RWPE2 (cell line): ENCODE results near the gene TNS4.
A peak's percentile ranks its signal among the peaks of the same experiment; 100 is the strongest.

Experiments used
- ATAC-seq: fragments of 200-7000 bp; cut with Tn5 transposase; 3 replicates; pipeline ENCODE4 v1.9.1; 2021; ENCODE audit warnings: low read depth
- DNase-seq: peaks from one replicate; pipeline ENCODE4 v3.0.0-alpha.2; 2020; ENCODE audit warnings: low spot score
- H3K27ac ChIP-seq: fragments of 450-650 bp; 2 replicates; pipeline ENCODE4 v1.5.1; 2017; ENCODE audit warnings: mild to moderate bottlenecking; ENCODE audit not compliant: poor library complexity, severe bottlenecking
- H3K27me3 ChIP-seq: fragments of 250-450 bp; sonication (Bioruptor Pico); 2 replicates; pipeline ENCODE4 v1.5.1; 2021; ENCODE audit warnings: mild to moderate bottlenecking, moderate library complexity; ENCODE audit not compliant: insufficient read depth, poor library complexity, severe bottlenecking
- H3K36me3 ChIP-seq: fragments of 250-450 bp; sonication (Bioruptor Pico); 2 replicates; pipeline ENCODE4 v1.5.1; 2020; ENCODE audit warnings: low read depth, mild to moderate bottlenecking, moderate library complexity
- H3K4me1 ChIP-seq: fragments of 250-450 bp; sonication (Bioruptor Pico); 2 replicates; pipeline ENCODE4 v1.5.1; 2021; ENCODE audit warnings: mild to moderate bottlenecking, moderate library complexity; ENCODE audit not compliant: insufficient read depth, poor library complexity, severe bottlenecking
- H3K4me3 ChIP-seq: fragments of 250-450 bp; sonication (Bioruptor Pico); 2 replicates; pipeline ENCODE4 v1.5.1; 2021; ENCODE audit warnings: mild to moderate bottlenecking, moderate library complexity; ENCODE audit not compliant: severe bottlenecking
- H3K9me3 ChIP-seq: fragments of 250-450 bp; sonication (Bioruptor Pico); 2 replicates; pipeline ENCODE4 v1.5.1; 2021; ENCODE audit warnings: mild to moderate bottlenecking, moderate library complexity; ENCODE audit not compliant: severe bottlenecking
- TF ChIP-seq, protein P1 (sequence below): fragments of 450-650 bp; IDR thresholded peaks from one replicate; pipeline ENCODE4 v1.5.1; 2017; ENCODE audit warnings: mild to moderate bottlenecking, moderate library complexity; ENCODE audit not compliant: poor library complexity, severe bottlenecking

Gene TNS4

DNA sequence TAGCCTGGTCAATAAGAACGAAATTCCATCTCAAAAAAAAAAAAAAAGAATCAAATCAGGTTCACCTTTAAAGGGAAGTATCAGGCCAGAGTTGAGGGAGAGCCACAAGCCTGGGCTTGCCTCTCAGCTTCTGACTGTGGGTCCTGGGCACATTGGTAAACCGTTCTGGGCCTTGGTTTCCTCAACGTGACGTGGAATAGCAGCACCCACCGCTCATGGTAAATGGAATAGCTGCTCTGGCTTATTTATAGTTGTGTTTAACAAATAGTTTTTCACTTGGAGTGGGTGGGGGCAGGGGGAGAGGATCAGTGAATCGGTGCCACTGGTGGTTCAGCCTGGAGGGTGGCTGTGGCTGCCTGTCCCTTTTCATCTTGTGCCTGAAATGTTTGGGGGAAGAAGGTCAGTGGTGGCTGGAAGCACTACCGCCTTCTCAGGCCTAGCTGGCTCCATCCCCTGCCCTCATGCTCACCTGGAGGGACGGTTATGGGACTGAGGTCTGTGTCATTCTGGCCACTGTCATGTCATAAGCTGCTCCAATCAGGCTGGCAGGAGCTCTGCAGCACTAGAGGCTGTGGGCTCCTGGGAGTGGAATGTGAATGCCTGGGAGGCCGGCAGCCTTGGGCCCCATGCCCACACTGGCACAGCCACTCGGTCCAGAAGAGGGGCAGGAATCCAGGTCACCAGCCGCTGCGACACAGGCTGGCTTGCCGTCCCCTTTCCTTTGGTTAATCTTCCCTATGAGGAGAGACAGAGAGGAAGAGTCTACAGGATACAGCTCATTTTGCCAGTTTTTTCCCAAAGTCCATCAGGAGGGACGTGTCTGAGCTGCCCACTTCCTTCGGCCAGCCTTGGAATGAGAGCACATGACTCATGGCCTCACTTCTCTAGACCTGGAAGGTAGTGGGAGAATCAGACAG lies 36.9 kb upstream of the TNS4 start:
- Histone ChIP-seq H3K9me3 (no peaks in the 10 kb centered on the region), H3K36me3 (no peaks in the 10 kb centered on the region), H3K4me1 (peaks cover 47% of the 10 kb centered on the region), H3K4me3 (no peak overlapping the region), H3K27me3 (no peaks in the 10 kb centered on the region), H3K27ac (peak overlapping the region; percentile 82)
- TF ChIP-seq, protein P1, sequence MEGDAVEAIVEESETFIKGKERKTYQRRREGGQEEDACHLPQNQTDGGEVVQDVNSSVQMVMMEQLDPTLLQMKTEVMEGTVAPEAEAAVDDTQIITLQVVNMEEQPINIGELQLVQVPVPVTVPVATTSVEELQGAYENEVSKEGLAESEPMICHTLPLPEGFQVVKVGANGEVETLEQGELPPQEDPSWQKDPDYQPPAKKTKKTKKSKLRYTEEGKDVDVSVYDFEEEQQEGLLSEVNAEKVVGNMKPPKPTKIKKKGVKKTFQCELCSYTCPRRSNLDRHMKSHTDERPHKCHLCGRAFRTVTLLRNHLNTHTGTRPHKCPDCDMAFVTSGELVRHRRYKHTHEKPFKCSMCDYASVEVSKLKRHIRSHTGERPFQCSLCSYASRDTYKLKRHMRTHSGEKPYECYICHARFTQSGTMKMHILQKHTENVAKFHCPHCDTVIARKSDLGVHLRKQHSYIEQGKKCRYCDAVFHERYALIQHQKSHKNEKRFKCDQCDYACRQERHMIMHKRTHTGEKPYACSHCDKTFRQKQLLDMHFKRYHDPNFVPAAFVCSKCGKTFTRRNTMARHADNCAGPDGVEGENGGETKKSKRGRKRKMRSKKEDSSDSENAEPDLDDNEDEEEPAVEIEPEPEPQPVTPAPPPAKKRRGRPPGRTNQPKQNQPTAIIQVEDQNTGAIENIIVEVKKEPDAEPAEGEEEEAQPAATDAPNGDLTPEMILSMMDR = no peak
- DNase-seq = no peak
- peak; percentile 35 for ATAC-seq

DNA sequence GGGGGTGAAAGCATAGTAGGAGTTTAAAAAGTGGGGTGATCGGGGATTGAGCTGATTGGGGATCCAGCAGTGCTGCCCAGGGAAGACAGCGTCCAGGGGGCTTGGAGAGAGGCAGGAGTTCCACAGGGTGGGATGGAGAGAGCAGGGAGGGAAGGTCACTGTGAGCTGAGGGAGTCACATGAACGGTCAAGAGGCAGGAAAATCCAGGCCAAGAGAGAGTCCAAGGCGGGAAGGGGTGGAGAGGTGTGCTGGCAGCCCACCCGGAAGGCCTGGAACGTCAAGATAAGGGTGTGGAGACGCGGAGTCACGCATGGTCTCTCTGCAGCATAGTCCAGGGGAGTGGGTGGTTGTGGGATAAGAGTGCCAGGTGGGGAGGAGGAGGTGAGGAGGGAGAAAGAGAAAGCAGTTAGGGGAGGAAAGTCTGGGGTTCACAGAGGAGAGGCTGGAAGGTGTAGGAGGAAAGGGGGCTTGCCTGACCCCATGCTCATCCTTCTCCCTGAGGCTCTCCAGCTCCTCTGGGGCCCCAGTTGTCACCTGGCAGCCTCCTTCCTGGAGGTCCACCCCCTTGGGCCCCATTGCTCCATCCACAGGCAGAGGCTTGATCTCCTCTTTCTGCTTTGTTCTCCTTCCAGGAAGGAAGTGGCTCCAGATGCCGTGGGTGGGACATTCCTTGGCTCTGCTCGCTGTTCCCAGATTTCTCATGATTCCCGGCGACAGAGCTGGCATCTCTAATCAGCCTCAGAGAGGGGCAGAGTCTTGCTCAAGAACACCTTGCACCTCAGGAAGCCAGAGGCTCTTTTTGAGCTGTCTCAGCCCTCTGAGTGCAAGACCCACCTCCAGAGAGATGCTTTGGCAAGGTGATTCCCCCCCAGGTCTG lies 35.1 kb upstream of the TNS4 start:
- H3K9me3 ChIP-seq = no peaks in the 10 kb centered on the region
- TF ChIP-seq, protein P1 = no peak
- peaks cover 45% of the 10 kb centered on the region for H3K4me1 ChIP-seq
- DNase-seq (no peak), ATAC-seq (no peak)
- no peaks in the 10 kb centered on the region for H3K27me3 ChIP-seq
- H3K36me3 ChIP-seq = no peaks in the 10 kb centered on the region
- peak overlapping the region; percentile 82 for H3K27ac ChIP-seq
- no peak overlapping the region for H3K4me3 ChIP-seq

DNA sequence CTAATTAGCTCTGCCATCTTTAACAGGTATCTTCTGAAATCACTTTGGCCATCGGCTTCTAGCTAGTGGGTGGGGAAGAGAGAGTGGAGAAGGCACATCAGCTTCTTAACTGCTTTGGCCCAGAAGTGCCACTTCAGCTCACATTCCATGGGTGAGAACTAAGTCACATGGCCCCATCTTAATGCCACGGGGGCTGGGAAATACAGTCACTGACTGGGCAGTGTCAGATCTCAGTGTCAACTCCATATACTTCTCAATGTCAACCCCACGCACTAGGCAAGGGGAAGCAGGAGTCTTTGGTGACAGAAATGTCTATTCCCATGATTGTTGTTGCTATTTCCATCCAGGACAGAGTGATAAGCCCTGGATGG lies 34.5 kb upstream of the TNS4 start:
- DNase-seq (no peak), ATAC-seq (no peak)
- H3K4me3 ChIP-seq = no peak overlapping the region
- no peaks in the 10 kb centered on the region for H3K36me3 ChIP-seq
- TF ChIP-seq, protein P1 = no peak
- peak overlapping the region; percentile 82 for H3K27ac ChIP-seq
- no peaks in the 10 kb centered on the region for H3K9me3 ChIP-seq
- peaks cover 45% of the 10 kb centered on the region for H3K4me1 ChIP-seq
- no peaks in the 10 kb centered on the region for H3K27me3 ChIP-seq

DNA sequence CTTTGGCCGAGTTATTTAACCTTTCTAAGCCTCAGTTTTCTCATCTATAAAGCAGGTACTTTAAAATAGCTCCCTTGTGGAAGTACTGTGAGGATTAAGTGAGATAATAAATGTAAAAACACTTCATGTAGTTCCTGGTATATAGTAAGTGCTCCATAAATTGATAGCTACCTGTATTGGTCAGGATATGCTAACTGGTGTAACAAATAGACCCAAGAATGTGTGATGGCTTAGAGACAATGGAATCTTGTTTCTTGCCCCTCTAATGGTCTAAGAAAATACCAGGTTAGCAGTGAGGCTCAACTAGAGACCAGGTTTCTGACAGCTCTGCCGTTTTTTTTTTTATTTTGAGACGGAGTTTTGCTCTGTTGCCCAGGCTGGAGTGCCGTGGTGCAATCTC lies 34.0 kb upstream of the TNS4 start:
- Histone ChIP-seq H3K36me3 (no peaks in the 10 kb centered on the region), H3K27ac (no peak overlapping the region), H3K27me3 (no peaks in the 10 kb centered on the region), H3K9me3 (no peaks in the 10 kb centered on the region), H3K4me1 (peaks cover 49% of the 10 kb centered on the region), H3K4me3 (no peak overlapping the region)
- TF ChIP-seq, protein P1 = no peak
- DNase-seq = no peak
- no peak for ATAC-seq
